HG03159 (cell line): ENCODE results near the gene ZNF582.
"Not testable (repeated sequence)": the region's sequence is repeated elsewhere in the genome, so short reads cannot be mapped to it uniquely, and the experiment has no call there.

Source experiments
- ATAC-seq: cut with Tn5 transposase; IDR thresholded peaks from one replicate; pipeline ENCODE4 v1.9.1; 2021; ENCODE audit warnings: mild to moderate bottlenecking, moderate library complexity; ENCODE audit not compliant: unreplicated experiment

Gene ZNF582

DNA sequence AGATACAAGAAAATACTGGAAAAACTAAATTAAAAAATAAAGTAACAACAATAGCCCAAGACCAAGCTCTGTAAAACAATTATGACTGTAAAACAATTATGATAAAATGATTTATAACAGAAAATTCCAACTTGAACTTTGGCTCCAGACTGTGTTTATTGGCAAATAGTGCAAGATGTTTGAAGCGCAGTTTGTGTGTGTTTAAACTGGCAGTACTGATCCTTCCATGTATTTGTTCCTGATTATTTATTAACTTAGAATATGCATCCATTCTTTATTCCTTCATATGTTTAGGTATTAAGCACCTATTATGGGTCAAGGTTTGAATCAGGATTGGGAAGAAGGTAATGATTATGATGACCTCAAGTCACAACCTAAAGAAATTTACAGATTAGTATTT, 37.8 kb downstream of the ZNF582 start:
- no peak for ATAC-seq

GRCh38 chr19:56351208-56351607, 42.1 kb downstream of the ZNF582 start:
- no peak for ATAC-seq

DNA sequence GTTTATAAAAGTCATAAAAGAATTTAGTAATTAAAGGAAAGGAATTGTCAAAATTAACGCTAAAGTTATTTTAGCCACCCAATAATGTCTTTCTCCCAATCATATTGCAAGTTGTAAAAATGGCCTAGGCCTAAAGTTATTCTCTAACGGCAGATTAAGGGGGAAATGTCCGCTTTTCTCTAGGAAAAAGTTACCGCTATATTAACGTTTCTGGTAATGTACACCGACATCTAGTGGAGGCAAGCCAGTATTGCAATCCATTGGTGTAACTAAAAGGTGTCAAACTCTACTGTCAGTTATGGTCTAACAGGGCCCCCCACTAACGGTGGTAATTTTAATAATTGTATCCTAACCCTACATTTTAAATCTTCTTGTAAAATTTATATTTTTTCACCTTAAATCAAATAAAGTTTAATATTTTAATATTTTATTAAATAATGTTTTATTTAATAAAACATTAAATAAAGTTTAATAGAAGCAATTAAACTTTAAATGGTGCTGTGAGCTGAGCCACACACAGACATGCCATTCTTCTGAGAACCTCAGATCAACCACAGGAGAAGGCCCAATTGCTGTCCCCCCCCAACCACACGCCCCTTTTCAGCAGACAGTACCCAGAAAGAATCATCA, 42.8 kb downstream of the ZNF582 start:
- ATAC-seq = no peak

DNA sequence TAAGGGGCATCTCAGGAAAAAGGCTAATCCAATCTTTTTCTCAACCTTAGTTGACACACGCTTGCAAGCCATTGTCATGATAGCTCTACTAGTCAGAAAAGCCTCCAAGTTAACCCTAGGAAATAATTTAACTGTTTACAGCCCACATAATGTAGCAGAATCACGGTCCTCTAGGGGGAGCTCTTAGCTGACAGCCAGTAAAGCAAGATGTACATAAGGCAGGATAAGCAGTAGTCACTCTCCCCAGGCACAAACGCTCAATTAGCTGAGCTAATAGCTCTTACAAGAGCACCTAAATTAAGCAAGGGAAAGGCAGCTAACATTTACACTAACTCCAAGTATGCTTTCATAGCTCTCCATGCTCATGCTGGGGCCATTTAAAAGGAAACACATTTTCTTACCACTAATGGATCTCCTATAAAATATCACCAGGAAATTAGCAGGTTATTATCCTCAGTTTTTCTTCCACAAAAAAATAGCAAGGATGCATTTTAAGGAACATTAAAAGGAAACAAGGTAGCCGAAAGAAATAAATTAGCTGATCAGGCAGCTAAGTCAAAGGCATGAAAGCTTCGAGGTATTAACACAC, 45.0 kb downstream of the ZNF582 start:
- ATAC-seq = no peak

GRCh38 chr19:56347163-56347778, 46.1 kb downstream of the ZNF582 start:
- no peak for ATAC-seq

GRCh38 chr19:56341948-56342347, 51.4 kb downstream of the ZNF582 start:
- no peak for ATAC-seq

DNA sequence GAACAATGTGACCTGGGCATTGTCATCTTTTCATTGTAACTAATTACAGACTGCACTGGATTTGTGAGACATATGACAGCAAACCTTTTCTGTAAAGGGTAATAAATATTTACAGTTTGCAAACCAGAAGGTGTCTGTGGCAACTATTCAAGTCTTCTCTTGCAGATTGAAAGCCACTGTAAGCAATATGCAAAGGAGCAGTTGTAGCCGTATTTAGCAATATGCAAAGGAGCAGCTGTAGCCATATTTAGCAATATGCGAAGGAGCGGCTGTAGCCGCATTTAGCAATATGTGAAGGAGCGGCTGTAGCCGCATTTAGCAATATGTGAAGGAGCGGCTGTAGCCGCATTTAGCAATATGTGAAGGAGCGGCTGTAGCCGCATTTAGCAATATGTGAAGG, 54.3 kb downstream of the ZNF582 start:
- ATAC-seq = not testable (repeated sequence)

GRCh38 chr19:56337077-56337476, 56.3 kb downstream of the ZNF582 start:
- ATAC-seq = not testable (repeated sequence)

DNA sequence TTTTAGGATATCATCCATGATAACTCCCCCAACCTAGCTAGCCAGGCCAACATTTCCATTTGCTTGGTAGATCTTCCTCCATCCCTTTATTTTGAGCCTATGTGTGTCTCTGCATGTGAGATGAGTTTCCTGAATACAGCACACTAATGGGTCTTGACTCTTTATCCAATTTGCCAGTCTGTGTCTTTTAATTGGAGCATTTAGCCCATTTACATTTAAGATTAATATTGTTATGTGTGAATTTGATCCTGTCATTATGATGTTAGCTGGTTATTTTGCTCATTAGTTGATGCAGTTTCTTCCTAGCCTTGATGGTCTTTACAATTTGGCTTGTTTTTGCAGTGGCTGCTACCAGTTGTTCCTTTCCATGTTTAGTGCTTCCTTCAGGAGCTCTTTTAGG, 58.0 kb downstream of the ZNF582 start:
- ATAC-seq = not testable (repeated sequence)

DNA sequence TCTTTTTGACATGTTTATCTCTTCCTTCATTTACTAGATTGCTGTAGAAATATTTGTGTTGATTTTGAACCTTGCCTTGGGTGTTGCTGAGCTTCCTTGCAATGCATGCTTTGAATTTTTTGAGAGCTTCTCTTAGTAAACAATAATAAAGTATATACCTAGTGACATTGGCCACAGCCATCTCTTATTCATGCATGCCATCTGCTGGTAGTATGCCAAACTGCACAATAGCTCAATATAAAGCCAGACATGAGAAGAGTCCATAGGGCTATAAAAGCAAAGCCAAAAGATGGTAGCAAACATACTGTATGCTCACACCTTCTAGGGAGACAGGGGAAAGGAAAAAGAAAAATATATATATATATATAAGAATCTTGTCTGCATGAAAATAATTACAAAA, 59.8 kb downstream of the ZNF582 start:
- no peak for ATAC-seq
